ENCODE results near the gene POU2AF1.

DNA sequence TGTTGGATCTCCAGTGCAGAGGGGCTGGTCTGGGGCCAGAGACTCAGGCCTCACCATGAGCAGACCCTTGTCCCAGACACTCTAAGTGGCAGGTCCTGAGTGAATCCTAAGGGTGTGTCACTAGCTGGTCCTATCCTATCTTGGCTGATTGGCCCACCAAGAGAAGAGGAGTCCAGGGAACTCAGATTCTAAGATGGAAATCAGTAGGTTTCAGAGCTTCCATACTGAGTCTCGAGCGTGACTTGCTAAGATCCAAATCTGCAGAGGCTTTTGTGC is 10.9 kb downstream of the POU2AF1 start:
- TF ChIP-seq, protein P1, sequence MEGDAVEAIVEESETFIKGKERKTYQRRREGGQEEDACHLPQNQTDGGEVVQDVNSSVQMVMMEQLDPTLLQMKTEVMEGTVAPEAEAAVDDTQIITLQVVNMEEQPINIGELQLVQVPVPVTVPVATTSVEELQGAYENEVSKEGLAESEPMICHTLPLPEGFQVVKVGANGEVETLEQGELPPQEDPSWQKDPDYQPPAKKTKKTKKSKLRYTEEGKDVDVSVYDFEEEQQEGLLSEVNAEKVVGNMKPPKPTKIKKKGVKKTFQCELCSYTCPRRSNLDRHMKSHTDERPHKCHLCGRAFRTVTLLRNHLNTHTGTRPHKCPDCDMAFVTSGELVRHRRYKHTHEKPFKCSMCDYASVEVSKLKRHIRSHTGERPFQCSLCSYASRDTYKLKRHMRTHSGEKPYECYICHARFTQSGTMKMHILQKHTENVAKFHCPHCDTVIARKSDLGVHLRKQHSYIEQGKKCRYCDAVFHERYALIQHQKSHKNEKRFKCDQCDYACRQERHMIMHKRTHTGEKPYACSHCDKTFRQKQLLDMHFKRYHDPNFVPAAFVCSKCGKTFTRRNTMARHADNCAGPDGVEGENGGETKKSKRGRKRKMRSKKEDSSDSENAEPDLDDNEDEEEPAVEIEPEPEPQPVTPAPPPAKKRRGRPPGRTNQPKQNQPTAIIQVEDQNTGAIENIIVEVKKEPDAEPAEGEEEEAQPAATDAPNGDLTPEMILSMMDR (IDR thresholded peaks at IDR 0.05; ENCODE audit: insufficient read depth, low read length, poor library complexity, severe bottlenecking), result no peak
- no peak for TF ChIP-seq EZH2phosphoT487 (conservative IDR thresholded peaks at IDR 0.05; ENCODE audit: low read length)
